Mucosa of rectum (tissue), 2 donors: ENCODE results near the gene PLA2G4E.

ENCODE experiments used
- H3K27ac ChIP-seq, 2 donors: one replicate each; pipeline ENCODE4 v1.7.0; 2013; ENCODE audit warnings: inconsistent platforms in 2 of 2, low read depth in 2 of 2, low read length in 2 of 2
- H3K27me3 ChIP-seq, 2 donors: one replicate each; pipeline ENCODE4 v1.7.0; 2013; ENCODE audit warnings: low read length in 2 of 2; ENCODE audit not compliant: control insufficient read depth in 2 of 2, insufficient read depth in 2 of 2
- H3K36me3 ChIP-seq, 2 donors: one replicate each; pipeline ENCODE4 v1.7.0; 2013; ENCODE audit warnings: low read length in 2 of 2; ENCODE audit not compliant: control insufficient read depth in 2 of 2, insufficient read depth in 2 of 2
- H3K4me1 ChIP-seq, 2 donors: one replicate each; pipeline ENCODE4 v1.7.0; 2013; ENCODE audit warnings: low read length in 2 of 2, mild to moderate bottlenecking in 1 of 2; ENCODE audit not compliant: control insufficient read depth in 2 of 2, insufficient read depth in 2 of 2
- H3K4me3 ChIP-seq, 2 donors: one replicate each; pipeline ENCODE4 v1.7.0; 2013; ENCODE audit warnings: low read length in 2 of 2
- H3K9ac ChIP-seq, 2 donors: one replicate each; pipeline ENCODE4 v1.7.0; 2013; ENCODE audit warnings: low read length in 2 of 2, low read depth in 1 of 2, mild to moderate bottlenecking in 1 of 2
- H3K9me3 ChIP-seq, 2 donors: one replicate each; pipeline ENCODE4 v1.7.0; 2013; ENCODE audit warnings: low read length in 2 of 2; ENCODE audit not compliant: control insufficient read depth in 2 of 2
- donor health status: healthy.
- donor health status: Normal muscosa, but diverticular disease.

Gene PLA2G4E

DNA sequence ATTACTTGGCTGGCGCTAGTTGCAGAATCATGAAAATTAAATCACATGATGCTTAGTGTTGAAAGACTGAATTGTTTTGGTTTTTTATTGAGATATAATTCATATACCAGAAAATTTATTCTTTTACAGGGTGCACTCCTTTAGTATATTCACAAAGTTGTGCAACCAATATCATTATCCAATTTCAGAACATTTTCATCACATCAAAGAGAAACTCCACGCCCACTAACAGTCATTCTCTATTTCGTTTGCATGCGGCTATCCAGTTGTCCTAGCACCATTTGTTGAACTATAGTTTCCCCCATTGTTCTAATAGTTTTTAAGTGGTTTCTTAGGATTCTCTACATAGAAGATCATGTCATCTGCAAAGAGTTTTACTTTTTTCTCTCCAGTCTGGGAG is 52.1 kb downstream of the PLA2G4E start:
- peaks cover 33 to 39% of the 10 kb centered on the region in 2 donors for H3K4me1 ChIP-seq
- no peak overlapping the region for H3K9ac ChIP-seq
- H3K27me3 ChIP-seq = no peaks in the 10 kb centered on the region
- H3K9me3 ChIP-seq = no peaks in the 10 kb centered on the region
- no peaks in the 10 kb centered on the region for H3K36me3 ChIP-seq
- no peak overlapping the region for H3K4me3 ChIP-seq
- H3K27ac ChIP-seq = no peak overlapping the region

DNA sequence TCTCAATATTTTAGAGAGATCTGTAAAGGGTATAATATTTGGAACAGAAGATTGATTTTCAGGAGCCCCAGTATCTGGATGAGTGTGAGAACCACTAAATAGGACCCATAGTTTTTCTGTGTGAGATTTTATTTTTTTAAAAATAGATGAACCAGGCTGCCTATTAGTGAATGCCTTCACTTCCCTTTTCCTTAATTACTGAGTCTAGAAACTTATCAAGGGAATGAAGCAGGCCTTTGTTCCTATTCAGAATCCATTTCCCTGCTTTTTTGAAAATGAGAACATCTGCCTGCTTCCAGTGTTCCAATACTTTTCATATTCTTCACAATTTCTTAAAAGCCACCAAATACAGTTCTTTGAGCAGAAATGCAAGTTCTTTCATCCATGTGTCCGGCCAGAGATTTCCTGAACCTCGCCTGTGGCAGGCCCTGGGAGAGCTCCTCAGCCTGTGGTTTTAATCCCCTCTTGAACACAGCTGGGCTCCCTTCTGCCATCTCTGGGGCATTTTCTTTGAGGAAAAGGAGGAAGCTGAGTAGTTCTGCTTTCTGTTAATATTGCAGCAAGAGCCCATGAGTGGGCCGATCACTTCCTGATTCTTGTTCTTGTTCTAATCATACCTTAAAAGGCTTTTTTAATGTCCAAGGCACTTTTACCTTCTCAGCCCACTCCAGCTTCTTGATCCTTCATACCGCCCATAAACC is 53.2 kb downstream of the PLA2G4E start:
- Histone ChIP-seq H3K4me1 (peaks cover 28 to 33% of the 10 kb centered on the region in 2 donors), H3K27ac (peak overlapping the region in 1 of 2 donors; percentile 61), H3K9ac (no peak overlapping the region)

DNA sequence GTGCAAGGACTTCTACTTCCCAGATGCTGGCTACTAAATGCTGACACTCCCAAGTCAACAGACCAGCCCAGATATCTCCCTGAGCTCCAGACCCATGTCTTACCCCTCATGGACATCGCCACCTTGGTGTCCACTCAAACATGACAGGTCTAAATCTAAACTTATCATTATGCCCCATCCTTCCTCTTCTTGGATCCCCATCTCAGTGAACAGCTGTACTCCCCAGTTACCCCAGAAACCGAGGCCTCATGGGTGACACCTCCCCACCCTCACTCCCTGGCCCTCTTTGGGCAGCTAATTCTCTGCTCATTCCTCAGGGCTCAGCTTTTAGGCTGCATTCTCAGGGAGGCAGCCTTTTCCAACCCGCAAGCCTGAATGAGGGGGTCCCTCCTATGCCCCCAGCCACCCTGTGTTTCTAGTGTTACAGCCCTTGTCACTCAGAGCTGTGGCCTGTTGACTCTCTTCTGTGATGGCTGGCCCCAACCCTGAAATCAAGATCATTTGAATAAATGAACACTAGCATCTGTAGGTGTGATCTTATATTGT is 53.8 kb downstream of the PLA2G4E start:
- peak overlapping the region in 1 of 2 donors; percentile 38 for H3K27ac ChIP-seq

More for the DNA sequence above, 53.2 kb downstream of the PLA2G4E start:
- H3K36me3 ChIP-seq = no peaks in the 10 kb centered on the region
- H3K4me3 ChIP-seq = peak overlapping the region in 1 of 2 donors; percentile 3
- no peaks in the 10 kb centered on the region for H3K27me3 ChIP-seq
- no peaks in the 10 kb centered on the region for H3K9me3 ChIP-seq

DNA sequence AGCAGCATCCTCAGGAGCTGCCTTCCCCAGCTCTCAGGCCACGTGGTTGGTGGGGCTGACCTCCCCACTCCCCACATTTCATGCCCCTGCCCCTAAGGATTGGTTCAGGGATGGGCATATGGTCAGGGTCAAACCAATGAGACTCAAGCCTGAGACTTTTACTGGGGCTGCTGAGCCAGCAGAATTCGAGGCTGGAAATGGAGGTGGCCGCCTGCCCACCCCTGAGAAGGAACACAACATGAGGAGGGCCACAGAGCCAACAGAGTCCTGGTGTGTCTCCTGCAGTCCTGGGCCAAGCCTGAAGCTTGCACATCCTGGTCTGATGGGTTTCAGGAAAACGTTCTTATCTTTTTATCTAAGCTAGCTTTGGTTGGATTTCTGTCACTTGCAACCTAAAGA is 54.4 kb downstream of the PLA2G4E start:
- Histone ChIP-seq H3K4me3 (no peak overlapping the region), H3K4me1 (peaks cover 28 to 36% of the 10 kb centered on the region in 2 donors), H3K36me3 (no peaks in the 10 kb centered on the region), H3K9ac (no peak overlapping the region), H3K9me3 (no peaks in the 10 kb centered on the region), H3K27ac (no peak overlapping the region), H3K27me3 (no peaks in the 10 kb centered on the region)

More for the DNA sequence above, 53.8 kb downstream of the PLA2G4E start:
- H3K9ac ChIP-seq = no peak overlapping the region
- H3K4me1 ChIP-seq = peaks cover 28 to 33% of the 10 kb centered on the region in 2 donors
- H3K4me3 ChIP-seq = no peak overlapping the region
- no peaks in the 10 kb centered on the region for H3K27me3 ChIP-seq
- H3K9me3 ChIP-seq = no peaks in the 10 kb centered on the region
- H3K36me3 ChIP-seq = no peaks in the 10 kb centered on the region

DNA sequence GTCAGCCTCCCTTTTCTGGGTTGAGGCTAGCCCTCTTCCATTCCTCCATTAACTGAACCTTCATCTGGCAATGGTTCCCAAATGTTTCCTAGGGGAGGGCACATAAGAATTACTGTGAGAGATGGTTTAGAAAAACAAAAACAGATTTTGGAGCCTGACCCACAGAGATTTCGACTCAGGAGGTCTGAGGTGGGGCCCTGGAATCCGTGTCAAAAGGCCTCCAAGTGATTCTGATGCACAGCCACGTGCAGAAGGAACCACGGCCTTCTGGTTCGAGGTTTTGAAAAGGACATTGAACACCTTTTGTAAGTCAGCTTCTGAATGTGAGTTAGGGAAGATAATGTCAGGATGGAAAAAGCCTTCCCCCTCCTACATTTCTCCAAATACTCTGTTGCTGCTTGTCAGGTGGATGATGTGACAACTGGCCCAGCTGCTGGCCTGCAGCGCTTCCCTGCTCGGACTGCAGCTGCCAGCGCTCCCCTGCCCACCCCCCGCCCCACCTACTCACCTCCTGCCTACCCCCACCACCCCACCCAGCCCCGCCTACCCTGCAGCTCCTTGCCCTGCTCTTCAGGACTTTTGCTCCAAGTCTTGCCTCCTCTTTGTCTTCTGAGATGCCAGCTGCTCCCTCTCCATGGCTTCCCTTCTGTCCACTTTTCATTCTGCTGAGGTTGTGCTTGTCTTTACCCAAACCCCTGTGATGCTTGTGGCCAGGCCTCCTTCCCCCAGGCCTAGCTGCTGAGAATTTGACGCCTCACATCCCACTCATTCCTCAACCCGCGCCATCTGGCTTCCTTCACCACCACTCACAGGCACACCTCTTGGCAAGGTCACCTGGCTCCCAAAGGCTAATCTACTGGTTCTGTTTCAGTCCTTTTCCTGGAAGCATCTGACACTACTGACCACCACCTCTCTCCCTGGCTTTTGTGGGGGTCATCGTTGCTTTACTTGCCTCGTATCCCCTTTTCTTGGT is 55.1 kb downstream of the PLA2G4E start:
- Histone ChIP-seq H3K4me3 (no peak overlapping the region), H3K4me1 (peaks cover 28 to 37% of the 10 kb centered on the region in 2 donors), H3K9ac (no peak overlapping the region), H3K9me3 (no peaks in the 10 kb centered on the region), H3K27me3 (no peaks in the 10 kb centered on the region), H3K36me3 (no peaks in the 10 kb centered on the region), H3K27ac (no peak overlapping the region)

DNA sequence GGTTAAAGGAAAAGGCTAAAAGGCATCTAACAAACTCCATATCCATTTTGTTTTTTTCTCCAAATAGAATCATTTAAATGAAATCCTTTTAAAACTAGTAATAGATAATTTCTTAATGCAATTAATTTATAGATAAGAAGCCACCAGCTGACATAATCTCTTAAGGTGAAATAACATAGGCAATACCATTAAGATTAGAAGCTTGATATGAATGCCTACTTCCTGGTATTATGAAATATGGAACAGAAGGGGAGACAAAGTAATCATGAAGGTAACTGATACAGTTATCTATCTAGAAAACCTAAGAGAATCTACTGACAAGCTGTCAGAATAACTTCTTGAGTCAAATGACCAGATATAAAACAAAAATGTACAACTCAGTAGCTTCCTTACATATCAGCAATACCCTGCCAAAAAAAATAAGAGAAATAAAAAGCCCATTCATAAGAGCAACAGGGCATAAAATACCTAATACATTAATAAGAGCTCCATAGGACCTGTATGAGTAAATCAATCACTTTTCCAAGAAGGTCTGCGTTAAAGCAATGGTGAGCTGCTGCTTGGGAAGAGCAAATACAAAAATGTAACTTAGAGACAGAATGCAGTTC is 59.1 kb downstream of the PLA2G4E start:
- Histone ChIP-seq H3K4me1 (peaks cover 15 to 36% of the 10 kb centered on the region in 2 donors), H3K27ac (peak overlapping the region; percentile 72 to 81), H3K9me3 (no peaks in the 10 kb centered on the region), H3K27me3 (no peaks in the 10 kb centered on the region), H3K36me3 (no peaks in the 10 kb centered on the region), H3K9ac (peak overlapping the region in 1 of 2 donors; percentile 21), H3K4me3 (no peak overlapping the region)

DNA sequence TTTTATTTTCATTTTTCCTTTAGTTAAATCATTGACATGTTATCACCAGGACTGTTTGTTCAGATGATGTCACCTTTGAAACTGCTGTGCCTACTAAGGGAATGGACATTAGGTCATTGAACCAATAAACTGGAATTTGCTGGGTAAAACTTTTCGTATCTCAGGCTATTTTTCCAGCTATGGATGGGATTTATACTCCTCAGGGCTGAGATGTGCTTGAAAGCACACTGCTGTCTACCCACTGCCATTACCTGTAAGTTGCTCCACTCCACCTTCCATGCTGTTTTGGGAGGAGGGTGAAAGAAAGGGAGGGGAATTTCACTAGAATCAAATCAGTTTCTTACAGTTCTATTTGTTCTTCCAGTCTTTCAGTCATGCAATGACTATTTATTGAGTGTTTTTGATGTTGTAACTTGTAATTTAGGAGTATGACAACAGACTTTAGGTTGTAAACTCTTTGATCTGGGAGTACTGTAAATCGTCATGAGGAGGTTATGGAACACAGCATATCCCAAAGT is 59.8 kb downstream of the PLA2G4E start:
- peaks cover 0 to under 1% of the 10 kb centered on the region in 2 donors for H3K36me3 ChIP-seq
- no peaks in the 10 kb centered on the region for H3K27me3 ChIP-seq
- H3K27ac ChIP-seq = peak overlapping the region; percentile 72 to 81
- H3K4me3 ChIP-seq = no peak overlapping the region
- H3K4me1 ChIP-seq = peaks cover 12 to 31% of the 10 kb centered on the region in 2 donors
- no peaks in the 10 kb centered on the region for H3K9me3 ChIP-seq
- peak overlapping the region; percentile 14 to 21 for H3K9ac ChIP-seq

DNA sequence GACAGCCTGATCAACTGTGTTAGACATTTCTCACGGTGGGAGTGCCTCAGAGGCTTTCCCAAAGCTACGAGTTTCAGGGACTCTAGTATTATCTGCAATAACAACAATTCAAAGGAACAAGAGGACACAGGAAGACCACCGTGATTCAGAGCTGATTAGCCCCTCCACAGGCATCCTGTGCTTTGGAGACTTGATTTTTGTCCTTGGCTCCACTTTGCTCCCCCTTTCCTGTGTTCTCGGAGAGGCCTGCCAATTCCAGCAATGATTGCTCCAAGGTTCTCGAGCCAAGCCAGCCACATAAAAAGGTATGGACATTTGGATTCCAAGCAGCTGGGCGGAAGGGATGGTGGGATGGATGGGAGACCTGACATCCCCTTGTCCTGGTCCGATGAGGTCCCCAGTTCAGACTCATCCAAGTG is 62.8 kb downstream of the PLA2G4E start:
- Histone ChIP-seq H3K36me3 (peaks cover 7 to 11% of the 10 kb centered on the region in 2 donors), H3K4me3 (no peak overlapping the region), H3K9ac (no peak overlapping the region), H3K27me3 (no peaks in the 10 kb centered on the region), H3K9me3 (no peaks in the 10 kb centered on the region), H3K4me1 (peaks cover 7 to 27% of the 10 kb centered on the region in 2 donors), H3K27ac (no peak overlapping the region)

DNA sequence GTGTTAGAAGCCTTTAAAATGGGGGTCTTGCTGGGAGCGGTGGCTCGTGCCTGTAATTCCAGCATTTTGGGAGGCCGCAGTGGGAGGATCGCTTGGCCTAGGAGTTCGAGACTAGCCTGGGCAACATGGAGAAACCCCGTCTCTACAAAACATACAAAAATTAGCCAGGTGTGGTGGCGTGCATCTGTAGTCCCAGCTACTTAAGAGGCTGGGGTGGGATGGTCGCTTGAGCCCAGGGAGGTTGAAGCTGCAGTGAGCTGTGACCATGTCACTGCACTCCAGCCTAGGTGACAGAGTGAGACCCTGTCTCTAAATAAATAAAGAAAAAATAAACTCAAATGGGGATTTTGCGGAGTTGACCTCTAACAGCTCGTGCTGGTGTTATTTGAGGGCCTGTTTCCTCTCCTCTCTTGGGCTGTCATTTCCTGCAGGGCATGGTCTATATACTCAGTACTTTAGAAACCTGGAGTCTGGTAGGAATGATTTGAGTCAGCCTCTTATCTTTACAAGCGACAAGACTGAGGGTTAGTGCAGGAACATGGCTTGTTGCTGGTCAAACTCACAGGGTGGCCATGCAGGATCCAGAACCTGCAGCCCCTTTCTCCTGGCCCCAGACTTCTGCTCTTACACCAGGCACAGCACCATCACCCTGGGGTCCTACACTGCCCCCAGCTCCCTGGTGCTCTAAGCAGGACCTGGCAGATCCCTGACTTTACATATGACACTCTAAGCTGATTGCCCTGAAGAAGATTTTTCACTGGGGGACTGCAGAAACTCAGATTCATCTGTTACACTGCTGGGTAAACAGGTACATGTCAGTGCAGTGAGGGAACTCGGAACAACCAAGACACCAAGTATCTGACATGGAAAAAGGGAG is 63.6 kb downstream of the PLA2G4E start:
- Histone ChIP-seq H3K4me1 (peaks cover 7 to 27% of the 10 kb centered on the region in 2 donors), H3K27ac (peak overlapping the region in 1 of 2 donors; percentile 62)

More for the DNA sequence above, 63.6 kb downstream of the PLA2G4E start:
- no peak overlapping the region for H3K9ac ChIP-seq
- no peaks in the 10 kb centered on the region for H3K27me3 ChIP-seq
- H3K4me3 ChIP-seq = no peak overlapping the region
- H3K36me3 ChIP-seq = peaks cover 10 to 16% of the 10 kb centered on the region in 2 donors
- H3K9me3 ChIP-seq = no peaks in the 10 kb centered on the region
